Stimulated activated naive B cell treated with anti-CD40 and anti-IgM and Interleukin-4, amounts not matched to agents 10 μg/mL and 1 μg/mL and 100 μg/mL, for 72 hours (primary cell): ENCODE results near the gene ART1.

Experiments used
- ATAC-seq, 2 donors: fragments of 150-1000 bp; cut with Tn5 transposase; replicated peaks; 2 replicates each; pipeline ENCODE4 v1.10.0; 2021; ENCODE audit warnings: moderate library complexity in 1 of 2
- DNase-seq: peaks from one replicate; pipeline ENCODE4 v3.0.0; 2021
- H3K27ac Mint-ChIP-seq: one replicate; pipeline ENCODE4 v1.8.0; 2022; ENCODE audit warnings: mild to moderate bottlenecking, mixed read lengths
- H3K27me3 Mint-ChIP-seq, 2 donors: one replicate each; pipeline ENCODE4 v1.8.0; 2022; ENCODE audit warnings: mixed read lengths in 2 of 2
- H3K36me3 Mint-ChIP-seq, 2 donors: one replicate each; pipeline ENCODE4 v1.8.0; 2022; ENCODE audit warnings: mixed read lengths in 2 of 2, mild to moderate bottlenecking in 1 of 2
- H3K4me1 Mint-ChIP-seq, 2 donors: one replicate each; pipeline ENCODE4 v1.8.0; 2022; ENCODE audit warnings: mixed read lengths in 2 of 2, mild to moderate bottlenecking in 1 of 2
- H3K4me3 Mint-ChIP-seq, 2 donors: one replicate each; pipeline ENCODE4 v1.8.0; 2022; ENCODE audit warnings: mild to moderate bottlenecking in 2 of 2, mixed read lengths in 2 of 2, moderate library complexity in 1 of 2
- H3K9me3 Mint-ChIP-seq, 2 donors: one replicate each; pipeline ENCODE4 v1.8.0; 2022; ENCODE audit warnings: mixed read lengths in 2 of 2, mild to moderate bottlenecking in 1 of 2

Gene ART1

DNA sequence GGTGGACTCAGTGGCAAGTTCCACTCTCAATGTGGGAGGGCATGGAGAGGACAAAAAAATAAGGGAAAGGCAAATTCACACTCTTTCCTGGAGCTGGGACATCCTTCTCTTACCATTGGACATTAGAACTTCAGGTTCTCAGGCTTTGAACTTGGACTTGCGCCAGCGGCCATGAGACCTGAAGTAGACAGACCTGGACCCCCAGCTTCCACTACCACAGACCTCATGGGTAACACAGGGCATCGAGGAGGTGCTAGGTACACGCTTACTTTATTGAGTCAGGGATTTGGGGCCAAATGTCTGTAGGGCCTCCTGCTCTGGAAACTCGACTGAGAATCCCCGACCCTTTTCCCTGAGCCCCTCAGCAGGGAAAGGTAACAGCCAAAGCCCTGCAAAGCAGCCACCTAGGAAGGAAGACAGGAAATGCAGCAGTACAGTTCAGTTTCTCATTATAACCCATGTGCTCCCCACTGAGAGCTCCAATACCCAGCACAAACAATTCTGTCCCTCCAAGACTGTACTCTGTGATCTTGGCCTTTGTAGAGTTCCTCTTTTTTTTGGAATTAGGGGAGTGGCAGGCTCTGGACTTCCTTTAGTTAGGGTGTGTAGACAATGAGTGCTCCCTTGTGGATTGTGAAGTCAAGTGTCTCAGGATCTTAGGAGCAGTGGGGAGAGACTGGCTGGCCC is 20.6 kb downstream of the ART1 start:
- H3K4me3 Mint-ChIP-seq = no peak overlapping the region
- DNase-seq (no peak), ATAC-seq (no peak)
- no peak overlapping the region for H3K27ac Mint-ChIP-seq
- H3K4me1 Mint-ChIP-seq = no peaks in the 10 kb centered on the region
- no peaks in the 10 kb centered on the region for H3K27me3 Mint-ChIP-seq
- H3K36me3 Mint-ChIP-seq = peaks cover 40 to 60% of the 10 kb centered on the region in 2 donors
- H3K9me3 Mint-ChIP-seq = no peaks in the 10 kb centered on the region

DNA sequence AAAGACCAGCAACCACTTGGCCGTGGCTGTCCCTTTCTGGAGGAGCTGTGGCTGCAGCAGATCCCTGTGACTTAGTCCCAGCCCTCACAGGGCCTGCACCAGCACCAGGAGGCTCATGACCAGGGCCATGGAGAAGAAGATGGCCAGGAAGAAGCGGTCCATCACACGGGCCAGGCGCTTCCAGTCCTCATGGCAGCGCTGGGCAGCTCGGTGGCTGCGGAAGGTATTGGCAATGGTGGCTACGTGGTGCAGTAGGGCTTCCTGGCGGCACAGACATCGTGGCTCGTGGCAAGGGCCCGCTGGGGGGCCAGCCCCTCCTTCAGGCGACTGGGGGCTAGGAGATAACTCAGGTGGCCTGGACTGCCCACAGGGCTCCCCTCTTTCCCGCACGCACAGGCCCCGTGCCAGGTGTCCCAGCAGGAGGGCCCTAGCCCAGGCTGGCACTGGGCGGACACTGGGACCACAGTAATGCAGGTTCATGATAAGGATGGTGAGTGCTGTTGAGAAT is 21.1 kb downstream of the ART1 start:
- Mint-ChIP-seq H3K36me3 (peaks cover 46 to 66% of the 10 kb centered on the region in 2 donors), H3K27me3 (no peaks in the 10 kb centered on the region), H3K27ac (no peak overlapping the region), H3K9me3 (no peaks in the 10 kb centered on the region), H3K4me1 (no peaks in the 10 kb centered on the region), H3K4me3 (no peak overlapping the region)
- DNase-seq (no peak), ATAC-seq (no peak)

DNA sequence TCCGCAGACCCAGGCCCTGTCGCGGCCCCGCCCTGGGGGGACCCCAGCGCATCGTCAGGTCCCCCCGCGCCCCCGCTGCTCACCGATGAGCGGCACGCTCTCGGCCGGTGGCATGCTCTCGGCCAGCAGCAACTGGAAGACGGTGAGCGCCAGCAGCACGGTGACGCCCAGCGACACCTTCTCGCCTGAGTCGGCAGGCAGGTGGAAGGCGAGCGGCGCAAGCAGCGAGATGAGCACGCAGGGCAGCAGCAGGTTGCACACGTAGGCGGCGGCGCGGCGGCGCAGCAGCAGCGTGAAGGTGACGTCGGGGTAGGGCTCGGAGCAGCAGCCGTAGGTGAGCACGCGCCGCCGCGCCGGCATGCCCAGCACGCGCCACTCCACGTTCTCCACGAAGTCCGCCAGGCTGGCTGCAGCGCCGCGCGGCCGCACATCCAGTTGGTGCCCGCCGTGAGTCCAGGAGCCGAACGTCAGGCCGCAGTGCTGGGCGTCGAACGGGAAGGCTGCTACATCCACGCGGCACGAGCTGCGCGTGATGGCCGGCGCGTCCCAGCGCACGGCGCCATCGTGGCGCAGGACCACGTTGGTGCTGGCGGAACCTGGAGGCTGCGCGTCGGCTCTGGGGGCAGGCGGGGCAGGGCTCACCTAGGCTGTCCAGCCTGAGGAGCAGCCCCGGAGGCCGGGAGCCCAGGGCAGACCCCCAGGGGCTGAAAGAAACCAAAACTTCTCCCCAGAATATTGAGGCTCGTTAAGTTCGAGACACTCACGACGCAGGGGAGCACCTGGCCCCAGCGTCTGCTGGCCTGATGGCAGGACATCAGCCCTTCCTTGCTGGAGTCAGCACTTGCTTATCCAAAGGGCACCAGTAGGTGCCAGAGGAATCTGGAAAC is 22.5 kb downstream of the ART1 start:
- Mint-ChIP-seq H3K9me3 (no peaks in the 10 kb centered on the region), H3K27me3 (no peaks in the 10 kb centered on the region), H3K4me1 (no peaks in the 10 kb centered on the region), H3K27ac (no peak overlapping the region), H3K4me3 (no peak overlapping the region), H3K36me3 (peaks cover 53 to 73% of the 10 kb centered on the region in 2 donors)
- no peak for ATAC-seq
- DNase-seq = no peak

DNA sequence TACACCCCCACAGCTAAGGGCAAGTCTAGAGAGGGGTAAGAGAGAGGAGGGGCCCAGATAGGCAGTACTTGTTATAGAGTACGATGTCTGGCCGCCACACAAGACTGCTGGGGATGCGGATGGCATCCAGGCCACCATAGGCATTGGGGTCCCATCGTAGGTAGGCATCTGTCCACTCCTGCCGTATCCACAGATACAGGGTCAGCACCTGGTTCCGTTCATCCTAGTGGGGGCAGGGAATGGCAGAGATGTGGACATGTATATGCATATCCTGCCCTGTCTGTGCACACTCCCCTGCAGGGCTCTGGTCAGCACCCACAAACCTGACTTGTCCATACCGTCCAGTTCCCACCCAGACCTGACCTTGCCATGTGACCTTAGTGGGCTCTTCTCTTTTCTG is 24.2 kb downstream of the ART1 start:
- no peak for DNase-seq
- no peak overlapping the region for H3K27ac Mint-ChIP-seq
- no peak for ATAC-seq
- no peaks in the 10 kb centered on the region for H3K4me1 Mint-ChIP-seq
- no peaks in the 10 kb centered on the region for H3K9me3 Mint-ChIP-seq
- peaks cover 56 to 73% of the 10 kb centered on the region in 2 donors for H3K36me3 Mint-ChIP-seq
- H3K27me3 Mint-ChIP-seq = no peaks in the 10 kb centered on the region
- H3K4me3 Mint-ChIP-seq = no peak overlapping the region

DNA sequence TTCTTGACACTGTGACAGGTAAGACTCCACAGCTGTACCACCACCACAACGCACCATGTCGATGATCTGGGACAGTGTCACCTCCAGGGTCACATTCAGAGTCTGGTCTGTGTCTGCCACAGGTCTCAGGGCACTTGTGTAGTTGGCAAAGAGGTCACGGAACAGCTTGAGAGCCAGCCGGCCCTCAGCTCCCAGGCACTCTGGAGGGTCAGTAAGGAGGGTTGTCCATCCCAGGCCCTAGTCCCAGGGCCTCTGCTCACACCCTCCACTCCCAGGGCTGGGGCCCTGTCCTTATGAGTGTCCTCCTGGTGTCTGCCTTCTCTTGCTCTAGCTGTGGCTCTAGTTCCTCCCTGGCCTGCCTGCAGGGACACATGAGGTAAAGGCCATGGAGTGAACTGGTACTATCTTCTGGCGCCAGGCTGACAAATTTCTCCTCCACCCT is 24.8 kb downstream of the ART1 start:
- Mint-ChIP-seq H3K4me1 (no peaks in the 10 kb centered on the region), H3K36me3 (peaks cover 53 to 74% of the 10 kb centered on the region in 2 donors), H3K9me3 (no peaks in the 10 kb centered on the region), H3K27ac (no peak overlapping the region), H3K4me3 (no peak overlapping the region), H3K27me3 (no peaks in the 10 kb centered on the region)
- ATAC-seq (no peak), DNase-seq (no peak)

DNA sequence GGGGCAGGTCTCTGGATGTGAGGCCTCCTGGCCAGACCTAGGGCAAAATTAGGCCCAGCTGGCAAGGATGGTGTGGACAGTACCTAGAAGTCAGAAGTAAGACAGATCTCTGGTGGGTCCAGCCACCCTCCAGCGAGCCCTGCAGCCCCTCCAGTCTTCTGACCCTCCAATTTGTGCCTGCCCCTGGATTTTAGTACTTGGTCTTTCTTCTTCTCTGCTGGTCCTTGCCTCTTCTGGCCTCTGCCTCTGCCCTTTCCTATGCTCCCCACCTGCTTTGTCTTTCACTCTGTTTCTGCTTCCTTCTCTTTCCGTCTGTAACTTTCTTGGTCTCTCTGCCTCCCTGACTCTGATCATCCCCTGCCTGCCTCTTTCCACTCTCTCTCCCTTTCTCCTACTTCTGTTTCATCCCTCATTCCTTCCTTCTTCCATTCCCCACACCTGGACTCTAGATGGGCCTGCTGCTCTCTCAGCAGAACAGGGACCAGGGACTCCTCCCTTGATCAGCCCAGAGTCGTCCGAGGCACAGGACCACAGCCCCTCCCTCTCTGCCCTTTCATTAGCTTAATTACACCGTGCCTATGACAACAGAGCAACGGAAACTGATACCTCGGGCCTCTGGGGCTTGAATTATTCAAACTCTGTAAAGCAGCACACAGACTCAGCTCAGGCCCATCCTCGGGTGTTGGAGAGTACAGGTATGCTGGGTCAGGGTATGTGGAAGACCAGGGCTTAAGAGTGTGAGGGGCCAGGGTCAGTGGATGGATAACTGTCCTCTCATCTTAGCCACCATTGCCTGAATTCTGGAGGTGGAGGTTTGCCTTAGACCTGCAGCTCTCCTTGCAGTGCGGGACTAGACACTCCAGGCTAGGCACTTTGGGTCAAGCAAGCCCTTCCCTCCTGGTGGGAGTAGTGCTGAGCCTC is 26.7 kb downstream of the ART1 start, which contains the start of gene CHRNA10:
Gene CHRNA10, minus strand, starts transcription at position 51 of the 921 bp plus-strand sequence. CDS start 72 bp downstream, outside the sequence.
- no peaks in the 10 kb centered on the region for H3K27me3 Mint-ChIP-seq
- H3K36me3 Mint-ChIP-seq = peaks cover 52 to 69% of the 10 kb centered on the region in 2 donors
- H3K9me3 Mint-ChIP-seq = no peaks in the 10 kb centered on the region
- H3K4me1 Mint-ChIP-seq = no peaks in the 10 kb centered on the region
- no peak within 1 kb of the TSS for H3K4me3 Mint-ChIP-seq
- DNase-seq (no peak), ATAC-seq (no peak)
- H3K27ac Mint-ChIP-seq = peak within 1 kb of the TSS; percentile 38

DNA sequence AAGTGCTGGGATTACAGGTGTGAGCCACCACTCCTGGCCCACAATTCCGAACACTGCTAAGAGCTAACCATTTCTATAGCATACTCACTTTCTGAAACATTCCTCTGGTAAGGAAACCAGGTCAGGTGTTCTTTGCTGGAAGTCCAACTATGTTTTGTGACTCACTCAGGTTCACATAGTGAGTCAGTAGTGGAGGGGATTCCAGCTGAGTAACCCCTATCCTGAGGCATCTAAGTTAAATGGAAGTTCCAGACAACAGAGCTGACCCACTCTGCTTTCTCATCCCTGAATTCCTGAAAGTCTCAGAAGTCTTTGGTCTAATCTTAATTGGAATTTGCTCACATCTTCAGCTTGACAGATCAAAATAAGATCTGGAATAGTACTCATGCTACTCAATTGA is 29.3 kb downstream of the ART1 start:
- DNase-seq (no peak), ATAC-seq (no peak)
- no peaks in the 10 kb centered on the region for H3K4me1 Mint-ChIP-seq
- H3K27ac Mint-ChIP-seq = no peak overlapping the region
- no peak overlapping the region for H3K4me3 Mint-ChIP-seq
- H3K36me3 Mint-ChIP-seq = peaks cover 61 to 70% of the 10 kb centered on the region in 2 donors
- no peaks in the 10 kb centered on the region for H3K9me3 Mint-ChIP-seq
- no peaks in the 10 kb centered on the region for H3K27me3 Mint-ChIP-seq

DNA sequence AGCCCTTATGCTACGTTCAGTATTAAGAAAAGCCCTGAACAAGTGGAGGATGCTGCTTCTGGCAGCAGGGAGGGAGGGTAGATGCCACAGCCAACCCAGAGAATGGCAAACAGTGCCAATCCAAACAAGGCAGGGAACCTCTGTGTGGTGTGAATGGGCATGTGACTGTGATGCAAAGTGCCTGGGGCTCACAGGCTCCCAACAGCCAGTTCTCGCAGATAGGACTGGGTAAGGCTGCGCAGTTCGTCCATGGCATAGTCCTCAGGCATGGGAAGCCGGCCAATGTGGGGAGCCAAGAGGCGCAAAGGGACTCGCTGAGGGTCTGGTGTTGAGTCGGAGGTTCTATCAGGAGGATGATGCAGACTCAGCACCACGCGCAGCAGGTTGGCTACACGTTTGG is 31.0 kb downstream of the ART1 start:
- H3K4me3 Mint-ChIP-seq = no peak overlapping the region
- H3K27ac Mint-ChIP-seq = no peak overlapping the region
- no peaks in the 10 kb centered on the region for H3K27me3 Mint-ChIP-seq
- peaks cover 61 to 68% of the 10 kb centered on the region in 2 donors for H3K36me3 Mint-ChIP-seq
- H3K4me1 Mint-ChIP-seq = no peaks in the 10 kb centered on the region
- ATAC-seq (no peak), DNase-seq (no peak)
- no peaks in the 10 kb centered on the region for H3K9me3 Mint-ChIP-seq

DNA sequence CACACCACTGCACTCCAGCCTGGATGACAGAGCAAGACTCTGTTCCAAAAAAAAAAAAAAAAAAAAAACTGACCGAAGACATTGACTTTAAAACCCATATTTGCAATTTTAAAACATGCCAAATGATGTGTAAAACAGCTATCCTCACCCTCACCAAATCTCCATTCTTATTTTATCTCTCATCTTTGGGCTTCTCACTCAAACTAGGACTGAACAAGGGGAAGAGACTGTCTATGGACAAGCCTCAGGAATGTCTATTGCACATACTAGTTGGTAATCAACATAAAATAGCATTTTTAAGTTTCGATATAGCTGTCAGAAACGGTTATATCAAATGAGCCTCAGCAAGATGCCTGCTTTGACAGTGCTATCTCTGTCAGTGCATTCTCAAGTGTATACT is 34.1 kb downstream of the ART1 start:
- Mint-ChIP-seq H3K4me1 (no peaks in the 10 kb centered on the region), H3K27ac (no peak overlapping the region)
- no peak for ATAC-seq

DNA sequence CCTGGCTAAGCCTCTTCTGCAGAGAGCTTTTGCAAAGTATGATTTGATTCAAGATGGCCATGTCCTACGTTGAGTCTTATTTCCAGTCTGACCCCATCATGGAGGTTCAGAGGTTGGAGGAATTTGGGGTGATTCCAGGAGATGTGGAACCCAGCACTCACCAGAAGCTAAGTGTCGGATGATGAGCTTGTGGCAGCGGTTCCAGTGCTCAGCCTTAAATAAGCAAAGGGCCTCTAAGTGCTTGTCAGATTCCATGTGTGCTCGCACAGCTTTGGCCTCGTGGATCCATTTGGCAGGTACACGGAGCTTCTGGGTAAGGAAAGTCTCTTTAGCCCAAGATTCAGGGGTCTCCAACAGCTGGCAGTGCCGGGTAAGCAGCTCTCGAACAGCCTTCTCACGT is 38.1 kb downstream of the ART1 start:
- DNase-seq (no peak), ATAC-seq (no peak)
- Mint-ChIP-seq H3K36me3 (peaks cover 54 to 63% of the 10 kb centered on the region in 2 donors), H3K4me1 (no peaks in the 10 kb centered on the region), H3K9me3 (no peaks in the 10 kb centered on the region), H3K27me3 (no peaks in the 10 kb centered on the region), H3K4me3 (no peak overlapping the region), H3K27ac (no peak overlapping the region)

More for the DNA sequence above, 34.1 kb downstream of the ART1 start:
- no peak for DNase-seq
- H3K36me3 Mint-ChIP-seq = peaks cover 56 to 64% of the 10 kb centered on the region in 2 donors
- no peaks in the 10 kb centered on the region for H3K9me3 Mint-ChIP-seq
- no peaks in the 10 kb centered on the region for H3K27me3 Mint-ChIP-seq
- H3K4me3 Mint-ChIP-seq = no peak overlapping the region

DNA sequence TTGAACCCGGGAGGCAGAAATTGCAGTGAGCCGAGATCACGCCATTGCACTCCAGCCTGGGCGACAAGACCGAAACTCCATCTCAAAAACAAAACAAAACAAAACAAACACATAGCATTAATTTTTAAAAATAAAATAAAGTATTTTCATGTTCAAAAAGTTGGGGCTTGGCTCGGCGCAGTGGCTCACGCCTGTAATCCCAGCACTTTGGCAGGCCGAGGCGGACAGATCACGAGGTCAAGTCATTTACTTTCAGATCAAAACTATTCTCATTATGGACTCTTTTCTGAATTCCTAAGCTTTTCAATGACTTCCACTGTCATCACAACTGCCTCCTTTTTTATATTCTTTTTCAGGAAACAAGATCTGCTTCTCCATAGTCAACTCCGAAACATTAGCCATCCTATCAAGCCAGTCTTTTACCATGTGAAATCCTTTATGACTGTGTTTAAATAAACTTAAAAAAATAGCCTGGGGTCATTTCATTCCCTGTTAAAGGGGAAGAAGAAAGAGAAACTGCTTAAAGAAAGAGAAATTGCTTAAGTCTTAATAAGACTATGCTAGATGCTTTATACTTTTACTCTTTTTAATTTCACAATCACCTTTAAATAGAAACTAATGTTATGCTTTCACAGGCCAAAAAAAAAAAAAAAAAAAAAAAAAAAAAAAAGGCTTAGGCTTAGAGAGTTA is 39.3 kb downstream of the ART1 start:
- H3K4me3 Mint-ChIP-seq = no peak overlapping the region
- ATAC-seq (no peak), DNase-seq (no peak)
- no peaks in the 10 kb centered on the region for H3K4me1 Mint-ChIP-seq
- H3K27me3 Mint-ChIP-seq = no peaks in the 10 kb centered on the region
- no peaks in the 10 kb centered on the region for H3K9me3 Mint-ChIP-seq
- H3K27ac Mint-ChIP-seq = no peak overlapping the region
- H3K36me3 Mint-ChIP-seq = peaks cover 51 to 52% of the 10 kb centered on the region in 2 donors

DNA sequence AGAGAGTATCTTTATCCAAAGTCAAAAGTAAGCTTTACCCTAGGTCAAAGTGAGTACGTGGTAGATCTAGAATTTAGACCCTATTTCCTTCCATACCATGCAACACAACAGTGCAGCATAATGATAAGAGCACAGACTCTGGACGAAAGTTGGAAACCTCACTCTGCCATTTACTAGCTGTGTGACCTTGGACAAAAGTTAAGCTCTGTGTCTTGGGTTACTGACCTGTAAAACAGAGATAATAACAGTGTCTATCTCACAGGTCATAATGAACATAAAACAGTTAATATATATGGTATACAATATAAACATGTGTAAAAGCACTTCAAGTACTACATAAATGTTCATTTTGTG is 39.9 kb downstream of the ART1 start:
- Mint-ChIP-seq H3K27ac (no peak overlapping the region), H3K27me3 (no peaks in the 10 kb centered on the region), H3K4me1 (no peaks in the 10 kb centered on the region), H3K9me3 (no peaks in the 10 kb centered on the region), H3K4me3 (no peak overlapping the region), H3K36me3 (peaks cover 47 to 48% of the 10 kb centered on the region in 2 donors)
- ATAC-seq (no peak), DNase-seq (no peak)

DNA sequence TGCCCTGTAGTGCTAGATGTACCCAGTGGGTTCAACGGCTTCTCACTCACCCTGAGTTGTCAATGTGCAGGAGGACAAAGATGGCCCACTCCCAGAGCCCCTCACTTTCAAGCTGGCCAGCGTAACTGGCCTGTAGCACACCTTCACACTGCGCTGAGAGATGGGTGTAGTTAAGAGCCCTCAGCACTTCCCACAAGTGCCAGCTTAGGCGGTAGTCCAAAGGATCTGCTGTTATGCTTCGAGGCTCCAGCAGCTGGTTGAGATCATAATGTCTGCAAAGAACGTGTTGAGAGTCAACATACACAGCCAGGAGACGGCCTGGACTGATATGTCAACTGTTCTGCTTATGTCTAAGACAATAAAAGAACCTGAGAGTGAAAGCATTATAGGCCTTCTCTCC is 41.0 kb downstream of the ART1 start:
- H3K9me3 Mint-ChIP-seq = no peaks in the 10 kb centered on the region
- no peak overlapping the region for H3K27ac Mint-ChIP-seq

More for the DNA sequence above, 41.0 kb downstream of the ART1 start:
- Mint-ChIP-seq H3K4me3 (no peak overlapping the region), H3K27me3 (no peaks in the 10 kb centered on the region), H3K4me1 (no peaks in the 10 kb centered on the region), H3K36me3 (peaks cover 38 to 39% of the 10 kb centered on the region in 2 donors)
- ATAC-seq (no peak), DNase-seq (no peak)
